ENCODE results near the gene PADI2. TPM values are rescaled to one million over a fixed set of nuclear protein-coding genes. Genes with fewer than 3 reads are reported as not detected.

Gene PADI2
- total RNA-seq, 1 experiment from 2014 or later, result 3.0 TPM

DNA sequence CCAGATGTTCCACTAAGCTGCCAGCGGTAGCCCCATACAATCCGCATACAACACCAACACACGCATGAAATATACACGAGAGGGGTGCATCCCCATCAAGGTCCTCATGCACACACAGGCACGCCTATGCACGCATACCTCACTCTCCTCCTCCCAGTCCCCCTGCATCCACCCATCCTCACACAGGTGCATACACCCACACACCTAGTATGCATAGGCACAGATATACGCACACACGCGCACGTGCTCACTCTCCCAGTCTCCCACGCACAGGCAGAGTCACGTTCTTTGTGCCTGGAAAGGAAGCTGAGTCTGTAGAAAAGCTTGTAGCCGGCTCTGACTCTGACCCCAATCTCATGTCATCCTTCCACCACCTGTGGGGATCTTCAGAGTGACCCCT lies 16.9 kb upstream of the PADI2 start:
- no peak overlapping the region for H3K18ac ChIP-seq (ENCODE audit: insufficient read length, low read depth, low read length)
- no peak overlapping the region for H2BK5ac ChIP-seq (ENCODE audit: insufficient read length, low read length)
- H3K9me3 ChIP-seq (ENCODE audit: control insufficient read depth, low read depth, low read length), result no peaks in the 10 kb centered on the region
- H3K4me2 ChIP-seq (ENCODE audit: insufficient read depth, insufficient read length, low read length), result no peak overlapping the region
- Mint-ChIP-seq H3K36me3 (ENCODE audit: insufficient read depth in 1 of 3, low read depth in 3 of 3) (peaks cover 0 to 4% (median 2%) of the 10 kb centered on the region in 3 experiments; a peak in 2 of 7 replicates), H3K27me3 (ENCODE audit: low read depth) (peaks cover 6% of the 10 kb centered on the region), H3K27ac (no peak overlapping the region), H3K9me3 (peaks cover 7 to 15% of the 10 kb centered on the region in 2 experiments; a peak in 4 of 5 replicates), H3K4me1 (peaks cover 8 to 13% of the 10 kb centered on the region in 2 experiments), H3K4me3 (no peak overlapping the region)
- 0 out of 2 replicates have a peak, but pooled peaks cover 4% of the 10 kb centered on the region for H3K4me1 ChIP-seq (ENCODE audit: insufficient read depth, low read length)
- no peak overlapping the region for H3K14ac ChIP-seq (ENCODE audit: insufficient read depth, low read length)
- H3K9ac ChIP-seq (ENCODE audit: extremely low read depth, insufficient read length, low read length), result no peak overlapping the region
- H3K79me1 ChIP-seq (ENCODE audit: insufficient read depth, low read depth, low read length, poor library complexity, severe bottlenecking), result no peaks in the 10 kb centered on the region
- H3T11ph ChIP-seq (ENCODE audit: low read length), result no peak overlapping the region
- H2BK15ac ChIP-seq (ENCODE audit: low read depth, low read length), result no peak overlapping the region
- no peaks in the 10 kb centered on the region for H3K79me2 ChIP-seq (ENCODE audit: insufficient read depth, low read length)
- no peak overlapping the region for H3K56ac ChIP-seq (ENCODE audit: insufficient read length, low read depth, low read length)
- peaks cover 3% of the 10 kb centered on the region for H3K23me2 ChIP-seq (ENCODE audit: insufficient read length, low read depth, low read length, poor library complexity, severe bottlenecking)
- no peak overlapping the region for H4K8ac ChIP-seq (replicated peaks; ENCODE audit: insufficient read length, low read depth, low read length)
- no peak overlapping the region for H2BK120ac ChIP-seq (ENCODE audit: low read depth, low read length, poor library complexity, severe bottlenecking)
- H3K4ac ChIP-seq (ENCODE audit: low read depth, low read length), result no peak overlapping the region
- no CpG with 5 or more reads among the region's 13 CpGs for WGBS (ENCODE audit: extremely low coverage, insufficient read length, low lambda C conversion rate)
- H2BK12ac ChIP-seq (ENCODE audit: insufficient read length, low read depth, low read length), result no peak overlapping the region
- H4K20me1 ChIP-seq (ENCODE audit: control insufficient read depth, insufficient read depth, insufficient read length), result no peaks in the 10 kb centered on the region
- H3K23ac ChIP-seq (ENCODE audit: insufficient read length, low read depth, low read length), result no peak overlapping the region
- no peak overlapping the region for H2AFZ ChIP-seq (ENCODE audit: low read length)
- no peak overlapping the region for H2AK5ac ChIP-seq (ENCODE audit: insufficient read length, low read length)
- no peak overlapping the region for H4K91ac ChIP-seq (ENCODE audit: insufficient read length, low read depth, low read length)
- DNase-seq, result no peak
- no peak overlapping the region for H3K27ac ChIP-seq (ENCODE audit: insufficient read length, low read depth, low read length)
- no peak overlapping the region for H2BK20ac ChIP-seq (ENCODE audit: low read depth, low read length, poor library complexity, severe bottlenecking)
- no peaks in the 10 kb centered on the region for H3K27me3 ChIP-seq (ENCODE audit: insufficient read depth, low read length)
- H4K5ac ChIP-seq (ENCODE audit: insufficient read length, low read depth, low read length), result no peak overlapping the region
- TF ChIP-seq, protein P1, sequence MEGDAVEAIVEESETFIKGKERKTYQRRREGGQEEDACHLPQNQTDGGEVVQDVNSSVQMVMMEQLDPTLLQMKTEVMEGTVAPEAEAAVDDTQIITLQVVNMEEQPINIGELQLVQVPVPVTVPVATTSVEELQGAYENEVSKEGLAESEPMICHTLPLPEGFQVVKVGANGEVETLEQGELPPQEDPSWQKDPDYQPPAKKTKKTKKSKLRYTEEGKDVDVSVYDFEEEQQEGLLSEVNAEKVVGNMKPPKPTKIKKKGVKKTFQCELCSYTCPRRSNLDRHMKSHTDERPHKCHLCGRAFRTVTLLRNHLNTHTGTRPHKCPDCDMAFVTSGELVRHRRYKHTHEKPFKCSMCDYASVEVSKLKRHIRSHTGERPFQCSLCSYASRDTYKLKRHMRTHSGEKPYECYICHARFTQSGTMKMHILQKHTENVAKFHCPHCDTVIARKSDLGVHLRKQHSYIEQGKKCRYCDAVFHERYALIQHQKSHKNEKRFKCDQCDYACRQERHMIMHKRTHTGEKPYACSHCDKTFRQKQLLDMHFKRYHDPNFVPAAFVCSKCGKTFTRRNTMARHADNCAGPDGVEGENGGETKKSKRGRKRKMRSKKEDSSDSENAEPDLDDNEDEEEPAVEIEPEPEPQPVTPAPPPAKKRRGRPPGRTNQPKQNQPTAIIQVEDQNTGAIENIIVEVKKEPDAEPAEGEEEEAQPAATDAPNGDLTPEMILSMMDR (conservative IDR thresholded peaks at IDR 0.05), result no peak
